ENCODE data around the gene ABLIM2. TPM values are rescaled to one million over a fixed set of nuclear protein-coding genes. Genes with fewer than 3 reads are reported as not detected.

ABLIM2 gene
- total and polyA plus RNA-seq, 2 experiments from 2014 or later: 1.5 to 4.3 TPM

- Mint-ChIP-seq H3K4me3 (no peak overlapping the region), H3K27me3 (ENCODE audit: insufficient read depth, low read depth, poor library complexity) (peaks cover 2% of the 10 kb centered on the region), H3K36me3 (ENCODE audit: low read depth) (no peaks in the 10 kb centered on the region), H3K27ac (no peak overlapping the region), H3K4me1 (no peaks in the 10 kb centered on the region), H3K9me3 (no peaks in the 10 kb centered on the region)
- no peak overlapping the region for H3K4me2 ChIP-seq
- H3K36me3 ChIP-seq (ENCODE audit: insufficient read depth): no peaks in the 10 kb centered on the region
- ATAC-seq: no peak
- no peak overlapping the region for H3K27ac ChIP-seq (ENCODE audit: low read depth)
- no peak overlapping the region for H3K4me3 ChIP-seq
- TF ChIP-seq EZH2phosphoT487 (IDR thresholded peaks at IDR 0.05; ENCODE audit: unreplicated experiment) (no peak), ZNF114 (CRISPR knock-in tag; IDR thresholded peaks at IDR 0.05) (no peak), JUNB (IDR thresholded peaks at IDR 0.05; ENCODE audit: unreplicated experiment) (no peak)
- no peaks in the 10 kb centered on the region for H4K20me1 ChIP-seq (replicated peaks; ENCODE audit: insufficient read depth)
- H3K27me3 ChIP-seq (ENCODE audit: insufficient read depth): no peaks in the 10 kb centered on the region
- no peaks in the 10 kb centered on the region for H3K79me2 ChIP-seq (replicated peaks; ENCODE audit: insufficient read depth)
- H3K4me1 ChIP-seq (ENCODE audit: insufficient read depth): no peaks in the 10 kb centered on the region
- no peaks in the 10 kb centered on the region for H3K9me2 ChIP-seq (ENCODE audit: insufficient read depth)
- no peak overlapping the region for H2AFZ ChIP-seq
- peaks cover 7% of the 10 kb centered on the region; the same call in 1 of the 2 replicates for H3F3A ChIP-seq (replicated peaks; ENCODE audit: low read depth)
- no peak for DNase-seq (ENCODE audit: low spot score)
Measured at GRCh38 chr4:8182294-8182693, 23.7 kb upstream of the ABLIM2 start.

GRCh38 chr4:8181844-8182243 lies 23.2 kb upstream of the ABLIM2 start:
- ATAC-seq: no peak
- TF ChIP-seq EZH2phosphoT487 (IDR thresholded peaks at IDR 0.05; ENCODE audit: unreplicated experiment) (no peak), NANOG (IDR thresholded peaks at IDR 0.05; ENCODE audit: borderline replicate concordance) (no peak), STAT1 (IDR thresholded peaks at IDR 0.05; ENCODE audit: unreplicated experiment) (no peak), POLR2AphosphoS5 (IDR thresholded peaks at IDR 0.05; ENCODE audit: low read depth) (no peak), CREB1 (CRISPR knock-in tag; IDR thresholded peaks at IDR 0.05; ENCODE audit: low read depth) (no peak), JUNB (IDR thresholded peaks at IDR 0.05; ENCODE audit: unreplicated experiment) (no peak), ZNF114 (CRISPR knock-in tag; IDR thresholded peaks at IDR 0.05) (no peak), ZNF331 (CRISPR knock-in tag; IDR thresholded peaks at IDR 0.05; ENCODE audit: low read depth) (no peak), ETS1 (IDR thresholded peaks at IDR 0.05) (no peak), CTCF (conservative IDR thresholded peaks at IDR 0.05; ENCODE audit: low read depth in 2 of 2) (no peak), EZH2 (IDR thresholded peaks at IDR 0.05; ENCODE audit: low read depth, unreplicated experiment) (no peak), REST (IDR thresholded peaks at IDR 0.05; ENCODE audit: unreplicated experiment) (no peak)

More at GRCh38 chr4:8181844-8182243, 23.2 kb upstream of the ABLIM2 start:
- H3K27ac Mint-ChIP-seq: no peak overlapping the region
- no peak overlapping the region for H3K4me3 Mint-ChIP-seq
- peaks cover 2% of the 10 kb centered on the region for H3K27me3 Mint-ChIP-seq (ENCODE audit: insufficient read depth, low read depth, poor library complexity)
- 0 out of 3 replicates have a peak, but pooled peaks cover 2% of the 10 kb centered on the region for H3K4me1 Mint-ChIP-seq
- Histone ChIP-seq H3K27ac (ENCODE audit: low read depth) (no peak overlapping the region), H4K20me1 (replicated peaks; ENCODE audit: insufficient read depth) (no peaks in the 10 kb centered on the region), H3K4me2 (no peak overlapping the region), H3K9me2 (ENCODE audit: insufficient read depth) (no peaks in the 10 kb centered on the region), H3K36me3 (ENCODE audit: insufficient read depth) (no peaks in the 10 kb centered on the region), H3K4me1 (ENCODE audit: insufficient read depth) (no peaks in the 10 kb centered on the region), H3K79me2 (replicated peaks; ENCODE audit: insufficient read depth) (no peaks in the 10 kb centered on the region), H3K27me3 (ENCODE audit: insufficient read depth) (no peaks in the 10 kb centered on the region), H3F3A (replicated peaks; ENCODE audit: low read depth) (peaks cover 7% of the 10 kb centered on the region; the same call in 1 of the 2 replicates), H2AFZ (no peak overlapping the region), H3K4me3 (no peak overlapping the region)
- DNase-seq (ENCODE audit: low spot score): no peak
- H3K36me3 Mint-ChIP-seq (ENCODE audit: low read depth): no peaks in the 10 kb centered on the region
- no peaks in the 10 kb centered on the region for H3K9me3 Mint-ChIP-seq
